DMS153 treated with DMSO at 0.1 percent for 48 hours (cell line): Measurements from ENCODE around the gene PNMT.

Experiments
- DNase-seq: peaks from one replicate; lab custom pipeline; 2025; ENCODE audit not compliant: unreplicated experiment; lab: John Stamatoyannopoulos, UW

The PNMT gene

GRCh38 chr17:39653316-39653661 is 15.0 kb upstream of the PNMT start:
- no peak for DNase-seq

- DNase-seq: no peak
Observed at GRCh38 chr17:39653662-39654331, 14.5 kb upstream of the PNMT start.

- DNase-seq: no peak
Observed at GRCh38 chr17:39655105-39655504, 13.1 kb upstream of the PNMT start.

DNA sequence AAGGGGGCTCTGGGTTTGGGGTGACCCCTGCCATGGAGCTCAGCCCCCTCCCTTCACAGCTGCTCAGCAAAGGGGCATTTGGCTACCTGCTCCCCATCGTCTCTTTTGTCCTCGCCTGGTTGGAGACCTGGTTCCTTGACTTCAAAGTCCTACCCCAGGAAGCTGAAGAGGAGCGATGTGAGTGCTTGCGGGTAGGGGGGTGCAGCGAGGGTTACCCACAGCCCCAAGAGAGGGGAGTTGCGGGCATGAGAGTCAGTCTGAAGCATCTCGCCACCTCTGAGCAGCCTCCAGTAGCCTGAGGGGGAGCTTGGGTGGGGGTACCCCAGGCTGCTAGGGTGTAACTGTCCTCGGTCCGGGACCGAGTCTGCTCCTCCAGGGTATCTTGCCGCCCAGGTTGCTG is 9.9 kb upstream of the PNMT start:
- no peak for DNase-seq

- no peak for DNase-seq
Observed at GRCh38 chr17:39658760-39659159, 9.5 kb upstream of the PNMT start.

DNA sequence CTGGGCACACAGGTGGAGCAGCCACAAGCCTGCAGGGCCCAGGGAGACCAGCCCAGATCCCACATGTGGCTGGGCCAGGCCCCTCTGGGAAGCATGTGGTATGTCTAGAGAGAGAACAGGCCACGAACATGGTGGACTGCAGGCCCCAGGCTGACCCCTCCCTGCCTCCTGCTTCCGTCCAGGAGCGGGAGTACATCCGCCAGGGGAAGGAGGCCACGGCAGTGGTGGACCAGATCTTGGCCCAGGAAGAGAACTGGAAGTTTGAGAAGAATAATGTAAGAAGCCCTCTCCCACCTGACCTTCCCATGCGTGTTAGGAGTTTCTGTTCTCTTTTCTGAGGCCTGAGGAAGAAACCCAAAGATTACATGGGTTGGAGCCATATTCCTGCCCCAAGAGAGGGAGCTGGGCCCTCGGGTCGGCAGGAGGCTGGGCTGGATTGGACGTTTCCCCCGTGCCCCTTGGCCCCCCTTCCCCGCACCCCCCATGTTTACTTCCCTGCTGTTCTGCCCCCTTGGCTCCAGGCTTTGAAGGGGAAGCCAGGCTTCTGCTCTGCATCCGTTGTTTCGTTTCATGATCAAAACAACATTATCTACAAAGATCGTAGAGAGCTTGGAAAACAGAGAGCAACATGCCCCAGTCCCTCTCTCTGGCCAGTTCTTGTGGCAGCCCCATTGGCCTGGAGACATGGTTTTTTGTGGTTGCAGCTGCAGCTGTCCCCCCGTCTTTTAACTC is 8.8 kb upstream of the PNMT start:
- DNase-seq: no peak

DNA sequence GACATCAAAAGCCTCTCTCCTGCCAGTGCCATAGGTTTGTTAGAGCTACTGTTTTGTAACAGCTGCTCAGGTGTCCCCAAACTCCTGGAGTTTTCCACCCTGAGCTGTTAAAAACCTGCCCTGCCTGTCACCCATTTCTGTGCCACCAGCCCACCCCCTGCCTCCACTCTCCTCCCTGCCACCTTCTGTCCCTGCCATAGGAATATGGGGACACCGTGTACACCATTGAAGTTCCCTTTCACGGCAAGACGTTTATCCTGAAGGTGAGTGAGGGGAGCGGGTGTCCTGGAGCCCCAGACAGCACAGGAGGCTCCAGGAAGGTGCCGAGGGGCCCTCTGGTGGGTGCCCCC is 8.3 kb upstream of the PNMT start:
- no peak for DNase-seq

GRCh38 chr17:39660397-39661385 is 7.6 kb upstream of the PNMT start:
- no peak for DNase-seq

DNA sequence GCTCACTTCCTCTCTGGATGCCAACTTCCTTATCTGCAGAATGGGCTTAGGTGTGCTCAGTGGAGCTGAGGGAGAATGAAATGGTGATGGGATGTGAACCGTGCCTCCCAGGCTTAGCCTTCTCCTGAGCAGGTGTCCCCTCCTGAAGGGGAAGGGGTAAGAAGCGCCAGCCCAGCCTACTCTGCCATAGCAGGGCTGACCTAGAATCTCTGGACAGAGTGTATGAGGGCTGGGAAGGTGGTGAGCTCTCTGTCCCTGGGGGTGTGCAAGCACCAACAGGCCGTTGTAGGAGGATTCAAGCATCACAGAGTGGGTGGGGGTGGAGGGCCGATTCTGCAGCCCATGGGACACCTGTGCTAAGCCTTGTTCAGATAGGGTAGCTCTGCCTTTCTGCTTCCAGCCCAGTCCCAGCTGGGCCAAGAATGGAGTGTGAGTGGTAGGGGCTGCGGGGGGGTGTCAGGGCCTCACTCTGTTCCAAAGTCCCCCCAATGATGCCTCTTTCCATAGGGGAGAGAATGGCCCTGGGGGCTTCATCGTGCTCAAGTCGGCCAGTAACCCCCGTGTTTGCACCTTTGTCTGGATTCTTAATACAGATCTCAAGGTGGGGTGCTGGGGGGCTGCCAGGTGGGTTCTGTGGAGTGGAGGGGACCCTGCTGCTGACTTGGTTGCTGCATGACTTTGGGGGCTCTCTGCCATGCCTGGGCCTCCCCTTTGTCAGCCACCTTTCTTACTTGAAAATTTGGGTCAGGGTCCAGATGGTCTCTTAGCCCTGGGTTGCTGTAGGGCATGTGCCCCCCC is 6.3 kb upstream of the PNMT start:
- DNase-seq: no peak

- no peak for DNase-seq
Observed at GRCh38 chr17:39662551-39663339, 5.5 kb upstream of the PNMT start.

GRCh38 chr17:39663340-39663687 is 4.9 kb upstream of the PNMT start:
- DNase-seq: no peak

GRCh38 chr17:39663688-39664580 is 4.3 kb upstream of the PNMT start:
- no peak for DNase-seq

DNA sequence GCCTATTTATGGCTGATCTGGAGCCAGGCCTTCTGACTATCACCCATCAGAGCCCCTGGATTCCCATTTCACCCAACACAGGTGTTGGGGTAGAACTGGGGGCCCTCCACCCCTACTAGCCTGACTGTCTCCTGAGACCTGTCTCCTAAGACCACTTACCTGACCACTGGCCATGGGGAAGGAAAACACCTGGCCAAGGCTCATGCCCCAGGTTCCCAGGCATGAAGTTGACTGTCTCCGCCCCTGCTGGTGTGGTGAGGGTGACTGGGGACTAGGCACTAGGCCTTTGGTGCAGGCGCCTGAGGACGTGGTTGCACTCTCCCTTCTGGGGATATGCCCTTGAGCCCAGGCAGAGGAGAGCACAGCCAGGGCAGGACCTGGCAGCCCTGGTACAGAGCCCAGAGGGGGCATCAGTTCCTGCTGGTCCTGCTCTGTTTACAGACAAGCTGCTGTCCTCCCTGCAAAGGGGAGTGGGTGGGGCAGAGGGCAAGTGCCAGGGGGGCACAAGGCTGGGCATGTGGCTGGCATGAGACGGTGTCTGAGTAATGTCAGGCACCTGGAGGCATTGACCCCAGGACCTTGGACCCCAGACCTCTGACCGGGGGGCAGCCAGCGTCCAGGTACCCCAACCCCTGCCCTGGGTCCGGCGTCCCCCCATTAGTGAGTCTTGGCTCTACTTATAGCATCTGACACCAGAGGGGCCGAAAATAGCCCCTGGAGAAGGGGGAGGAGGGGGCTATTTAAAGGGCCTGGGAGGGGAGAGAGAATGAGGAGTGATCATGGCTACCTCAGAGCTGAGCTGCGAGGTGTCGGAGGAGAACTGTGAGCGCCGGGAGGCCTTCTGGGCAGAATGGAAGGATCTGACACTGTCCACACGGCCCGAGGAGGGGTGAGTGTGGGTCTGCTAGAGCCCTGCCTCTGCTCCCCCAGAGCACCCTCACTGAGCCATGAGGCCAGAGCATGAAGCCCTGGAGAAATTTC is 3.4 kb upstream of the PNMT start, which contains the start of gene TCAP:
TSS of gene TCAP (plus strand) at position 769 of the 981 bp plus-strand sequence. CDS start at position 780, 11 bp downstream.
- no peak for DNase-seq

DNA sequence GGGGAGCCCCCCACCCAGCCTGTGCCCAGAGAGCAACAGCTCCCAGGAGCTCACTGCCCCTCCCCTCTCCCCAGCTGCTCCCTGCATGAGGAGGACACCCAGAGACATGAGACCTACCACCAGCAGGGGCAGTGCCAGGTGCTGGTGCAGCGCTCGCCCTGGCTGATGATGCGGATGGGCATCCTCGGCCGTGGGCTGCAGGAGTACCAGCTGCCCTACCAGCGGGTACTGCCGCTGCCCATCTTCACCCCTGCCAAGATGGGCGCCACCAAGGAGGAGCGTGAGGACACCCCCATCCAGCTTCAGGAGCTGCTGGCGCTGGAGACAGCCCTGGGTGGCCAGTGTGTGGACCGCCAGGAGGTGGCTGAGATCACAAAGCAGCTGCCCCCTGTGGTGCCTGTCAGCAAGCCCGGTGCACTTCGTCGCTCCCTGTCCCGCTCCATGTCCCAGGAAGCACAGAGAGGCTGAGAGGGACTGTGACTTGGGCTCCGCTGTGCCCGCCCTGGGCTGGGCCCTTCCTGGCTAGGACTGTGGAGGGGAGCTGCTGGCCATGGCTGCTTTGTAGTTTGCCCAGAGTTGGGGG is 2.5 kb upstream of the PNMT start:
- no peak for DNase-seq

DNA sequence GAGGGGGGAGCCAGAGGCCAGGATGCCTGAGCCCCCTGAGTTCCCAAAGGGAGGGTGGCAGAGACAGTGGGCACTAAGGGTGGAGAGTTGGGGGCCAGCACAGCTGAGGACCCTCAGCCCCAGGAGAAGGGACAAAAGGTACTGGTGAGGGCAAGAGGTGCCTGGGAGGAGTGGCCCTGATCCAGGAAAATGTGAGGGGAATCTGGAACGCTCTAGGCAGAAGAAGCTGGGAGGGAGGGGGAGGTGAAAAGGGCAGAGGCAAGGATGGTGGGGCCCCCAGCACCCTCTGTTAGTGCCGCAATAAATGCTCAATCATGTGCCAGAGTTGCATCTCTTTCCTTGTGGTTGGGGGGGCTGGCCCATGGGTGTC is 2.0 kb upstream of the PNMT start:
- DNase-seq: no peak

GRCh38 chr17:39666601-39667261 is 1.5 kb upstream of the PNMT start:
- no peak for DNase-seq

DNA sequence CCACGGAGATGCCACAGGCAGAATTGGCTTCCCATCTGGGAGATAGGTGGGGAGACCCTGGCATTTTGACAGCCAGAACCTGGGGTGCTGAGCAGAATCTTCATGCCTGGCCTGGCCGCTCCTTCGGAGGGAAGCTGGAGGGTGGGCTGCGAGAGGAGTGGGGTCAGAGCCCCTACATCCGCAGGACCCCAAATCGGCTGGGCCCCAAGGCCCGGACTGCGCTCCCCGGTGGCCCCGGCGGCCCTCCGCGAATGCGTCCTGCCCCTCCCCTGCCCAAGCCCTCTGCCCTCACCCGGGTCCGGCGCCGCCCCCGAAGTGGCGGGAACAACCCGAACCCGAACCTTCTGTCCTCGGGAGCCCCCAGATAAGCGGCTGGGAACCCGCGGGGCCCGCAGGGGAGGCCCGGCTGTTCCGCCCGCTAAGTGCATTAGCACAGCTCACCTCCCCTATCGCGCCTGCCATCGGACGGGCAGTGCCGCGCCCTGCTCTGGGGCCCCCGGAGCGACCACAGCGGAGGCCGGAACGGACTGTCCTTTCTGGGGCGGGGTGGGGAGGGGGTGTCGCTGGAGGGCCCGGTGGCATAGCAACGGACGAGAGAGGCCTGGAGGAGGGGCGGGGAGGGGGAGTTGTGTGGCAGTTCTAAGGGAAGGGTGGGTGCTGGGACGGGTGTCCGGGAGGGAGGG is 850 bp upstream of the PNMT start:
- DNase-seq: no peak
